HL-60 (cell line): ENCODE results near the gene MLH1.

Source experiments
- DNase-seq, 2 experiments: peaks; one replicate each; pipeline ENCODE4 v3.0.0-alpha.2; 2010 to 2020; ENCODE audit warnings: low read depth in 1 of 2, low spot score in 1 of 2
- H3K27ac ChIP-seq: fragments of 250-450 bp; sonication (Bioruptor Pico); replicated peaks from 2 replicates; pipeline ENCODE4 v1.5.1; 2020; ENCODE audit warnings: mild to moderate bottlenecking, moderate library complexity
- H3K27me3 ChIP-seq: fragments of 250-450 bp; sonication (Bioruptor Pico); 2 replicates; pipeline ENCODE4 v1.5.1; 2021; ENCODE audit warnings: mild to moderate bottlenecking, moderate library complexity; ENCODE audit not compliant: insufficient read depth, poor library complexity, severe bottlenecking
- H3K4me3 ChIP-seq: replicated peaks from 2 replicates; pipeline ENCODE4 v1.5.1; 2011; ENCODE audit warnings: mild to moderate bottlenecking, control low read depth, low read length; ENCODE audit not compliant: insufficient read depth
- CTCF ChIP-seq: IDR thresholded peaks from one replicate; pipeline ENCODE4 v1.5.1; 2011; ENCODE audit warnings: low read length, control low read depth, inconsistent platforms; ENCODE audit not compliant: insufficient read depth
- GABPA ChIP-seq: IDR thresholded peaks from 2 replicates; pipeline ENCODE4 v1.6.1; 2012; ENCODE audit warnings: low read depth
- POLR2AphosphoS5 ChIP-seq: IDR thresholded peaks from 2 replicates; pipeline ENCODE4 v1.6.1; 2012; ENCODE audit warnings: low read depth
- REST ChIP-seq: IDR thresholded peaks from 2 replicates; pipeline ENCODE4 v1.6.1; 2012; ENCODE audit warnings: low read depth; ENCODE audit not compliant: insufficient replicate concordance
- SPI1 ChIP-seq: IDR thresholded peaks from 2 replicates; pipeline ENCODE4 v1.6.1; 2012; ENCODE audit warnings: low read depth, mild to moderate bottlenecking, borderline replicate concordance
- long read RNA-seq: library from polyadenylated mRNA; unstranded; transcript quantifications from one replicate; pipeline ENCODE4 v2.0.0, GENCODE V29; 2020

MLH1 gene
- long read RNA-seq, transcript MLH1-201 (19 exons, 2,752 nt), result major isoform, 527 of 1,026 reads
- long read RNA-seq, transcript MLH1-222 (18 exons, 2,366 nt), result minor isoform, 12 of 1,026 reads
- long read RNA-seq, partial matches to known transcripts, result 88 of 1,026 reads
- long read RNA-seq, other reads (novel, unspliced or antisense), result 390 of 1,026 reads

- H3K4me3 ChIP-seq, result peak within 1 kb of the TSS; percentile 64
- no peaks in the 10 kb centered on the region for H3K27me3 ChIP-seq
- peak within 1 kb of the TSS; percentile 96 for H3K27ac ChIP-seq
- peak; percentile 79 for TF ChIP-seq GABPA
- TF ChIP-seq SPI1, result peak; percentile 29; the same call in 1 of the 2 replicates
- peak; percentile 72; the same call in 1 of the 2 replicates for TF ChIP-seq POLR2AphosphoS5
- TF ChIP-seq CTCF, result no peak
- peak; percentile 30 for TF ChIP-seq REST
- peak; percentile 94 to 100 for DNase-seq
These were observed at the start of gene MLH1 for GRCh38 chr3:36993326-36994283. TSS of gene MLH1 (plus strand) at chr3:36993518. CDS start at chr3:36993548, 30 bp downstream.

GRCh38 chr3:36943601-36944000, 49.7 kb upstream of the MLH1 start:
- no peak for TF ChIP-seq GABPA
- Histone ChIP-seq H3K27me3 (no peaks in the 10 kb centered on the region), H3K4me3 (peak overlapping the region; percentile 69), H3K27ac (no peak overlapping the region)
- no peak for DNase-seq

- DNase-seq, result peak; percentile 14 to 45
- no peaks in the 10 kb centered on the region for H3K27me3 ChIP-seq
- peak overlapping the region; percentile 6; the same call in 1 of the 2 replicates for H3K27ac ChIP-seq
- TF ChIP-seq REST, result no peak
- H3K4me3 ChIP-seq, result peak overlapping the region; percentile 69
These were observed 49.2 kb upstream of the MLH1 start for GRCh38 chr3:36944012-36944640.

GRCh38 chr3:36944641-36945270, 48.6 kb upstream of the MLH1 start, which contains the start of gene TRANK1:
TSS of gene TRANK1 (minus strand) at chr3:36945054. CDS start at chr3:36944809, 245 bp downstream.
- H3K4me3 ChIP-seq, result peak within 1 kb of the TSS; percentile 69
- no peaks in the 10 kb centered on the region for H3K27me3 ChIP-seq
- DNase-seq, result peak; percentile 28 to 61
- H3K27ac ChIP-seq, result peak within 1 kb of the TSS; percentile 6; the same call in 1 of the 2 replicates
- no peak for TF ChIP-seq GABPA
- TF ChIP-seq CTCF, result no peak
- no peak for TF ChIP-seq REST
